Endothelial cell of umbilical vein (primary cell): ENCODE data around the gene MUL1. TPM values are rescaled to one million over a fixed set of nuclear protein-coding genes. Genes with fewer than 3 reads are reported as not detected.

Source experiments
- BruUV-seq: library from RNA; stranded (reverse); fragments of 400-500 nt; replicated peaks from 2 replicates; lab custom pipeline; 2021; lab: Mats Ljungman, UMichigan
- CTCF ChIA-PET: fragments of 300-600, 350-600 bp; sonication (Branson Sonifier 250); formaldehyde crosslinking; loops from one replicate; lab custom pipeline; 2021; ENCODE audit warnings: antibody characterized with exemption, inconsistent platforms; lab: Charles Lee
- POLR2A ChIA-PET: fragments of 300-600, 350-600 bp; sonication (Branson Sonifier 250); formaldehyde crosslinking; loops from one replicate; lab custom pipeline; 2021; ENCODE audit warnings: antibody characterized with exemption, inconsistent platforms; lab: Charles Lee
- DNase-seq: peaks from one replicate; pipeline ENCODE4 v3.0.0-alpha.2; 2011; ENCODE audit warnings: low read depth, low spot score
- FAIRE-seq: peaks from 2 replicates; lab custom pipeline; 2011; peaks lifted over from hg19 to GRCh38; lab: Jason Lieb, UNC
- H2AFZ ChIP-seq: 2 replicates; pipeline ENCODE4 v1.6.0; 2012; ENCODE audit warnings: low read depth, low read length, control low read depth, inconsistent platforms
- H3K27ac ChIP-seq: 2 replicates; pipeline ENCODE4 v1.5.1; 2011; ENCODE audit warnings: low read depth, mild to moderate bottlenecking, control low read depth, low read length, moderate library complexity; ENCODE audit not compliant: insufficient read depth
- H3K27me3 ChIP-seq, 2 experiments: 2 replicates each; pipeline versions ENCODE4 v1.6.0 to v1.6.1; 2011; ENCODE audit warnings: low read length in 2 of 2, mixed read lengths in 1 of 2; ENCODE audit not compliant: control insufficient read depth in 2 of 2, insufficient read depth in 2 of 2
- H3K36me3 ChIP-seq, 2 experiments: 2 replicates in 1 of 2; 3 replicates in 1 of 2; pipeline ENCODE4 v1.5.1; 2011; ENCODE audit warnings: low read length in 2 of 2, mild to moderate bottlenecking in 1 of 2, moderate library complexity in 1 of 2; ENCODE audit not compliant: control insufficient read depth in 2 of 2, insufficient read depth in 2 of 2; ENCODE audit errors: extremely low read depth in 1 of 2
- H3K4me1 ChIP-seq: 3 replicates; pipeline ENCODE4 v1.5.1; 2011; ENCODE audit warnings: mild to moderate bottlenecking, low read length; ENCODE audit not compliant: control insufficient read depth, insufficient read depth; ENCODE audit errors: extremely low read depth
- H3K4me2 ChIP-seq: 2 replicates; pipeline ENCODE4 v1.6.1; 2011; ENCODE audit warnings: low read length, control low read depth, mixed read lengths; ENCODE audit not compliant: insufficient read depth
- H3K4me3 ChIP-seq, 3 experiments: fragments of 200-600 bp in 1 of 3; sonication (generic), shearing (Covaris generic) in 1 of 3; replicated peaks in 1 of 3; 2 replicates each; pipeline ENCODE4 v1.5.1; 2011 to 2016; ENCODE audit warnings: control low read depth in 3 of 3, low read length in 3 of 3, mild to moderate bottlenecking in 2 of 3, inconsistent platforms in 1 of 3, low read depth in 1 of 3, moderate library complexity in 1 of 3; ENCODE audit not compliant: insufficient read depth in 1 of 3
- H3K79me2 ChIP-seq: 2 replicates; pipeline ENCODE4 v1.6.0; 2012; ENCODE audit warnings: low read length, inconsistent platforms; ENCODE audit not compliant: control insufficient read depth, insufficient read depth
- H3K9ac ChIP-seq: replicated peaks from 2 replicates; pipeline ENCODE3; 2011; ENCODE audit warnings: low read length, control low read depth; ENCODE audit not compliant: insufficient read depth; ENCODE audit errors: extremely low read depth
- H3K9me1 ChIP-seq: replicated peaks from 3 replicates; pipeline ENCODE4 v1.6.0; 2011; ENCODE audit warnings: mild to moderate bottlenecking, low read length; ENCODE audit not compliant: control insufficient read depth, insufficient read depth; ENCODE audit errors: extremely low read depth
- H3K9me3 ChIP-seq: replicated peaks from 2 replicates; pipeline ENCODE4 v1.5.1; 2012; ENCODE audit warnings: low read length, inconsistent platforms; ENCODE audit not compliant: control insufficient read depth, insufficient read depth
- H4K20me1 ChIP-seq: replicated peaks from 2 replicates; pipeline ENCODE3; 2011; ENCODE audit warnings: mild to moderate bottlenecking, low read length; ENCODE audit not compliant: control insufficient read depth, insufficient read depth; ENCODE audit errors: extremely low read depth
- EZH2 ChIP-seq: IDR thresholded peaks from 2 replicates; pipeline ENCODE4 v1.6.1; 2012; ENCODE audit warnings: borderline replicate concordance, low read depth, mild to moderate bottlenecking, moderate library complexity, low read length, inconsistent platforms; ENCODE audit not compliant: severe bottlenecking
- FOS ChIP-seq: IDR thresholded peaks from 2 replicates; pipeline ENCODE4 v1.6.1; 2011; ENCODE audit warnings: mild to moderate bottlenecking, low read length, moderate library complexity, borderline replicate concordance; ENCODE audit not compliant: insufficient read depth
- GATA2 ChIP-seq: IDR thresholded peaks from 2 replicates; pipeline ENCODE4 v1.7.0; 2011; ENCODE audit warnings: low read depth, mild to moderate bottlenecking, moderate library complexity, mixed read lengths, low read length; ENCODE audit not compliant: insufficient read length, insufficient read depth
- MYC ChIP-seq: IDR thresholded peaks from one replicate; pipeline ENCODE4 v1.6.1; 2011; ENCODE audit warnings: mild to moderate bottlenecking, low read depth, low read length
- POLR2A ChIP-seq: IDR thresholded peaks from 2 replicates; pipeline ENCODE4 v1.6.1; 2012; ENCODE audit warnings: low read depth, mild to moderate bottlenecking, control low read depth, low read length
- POLR2AphosphoS5 ChIP-seq: IDR thresholded peaks from 2 replicates; pipeline ENCODE4 v1.6.1; 2012; ENCODE audit warnings: low read depth, mild to moderate bottlenecking, control low read depth, low read length, moderate library complexity; ENCODE audit not compliant: insufficient read depth
- dilution Hi-C: fragments of 300-500 bp; cut with MboI; formaldehyde crosslinking; loops from one replicate; pipeline ENCODE4 v1.15.0; 2019; ENCODE audit warnings: low sequenced_read_pairs; ENCODE audit not compliant: extremely low pct_ligation_motif_present
- intact Hi-C: fragments of 100-400 bp; cut with micrococcal nuclease; formaldehyde crosslinking; loops from one replicate; pipeline ENCODE4 v1.10.0; 2022
- polyA plus RNA-seq, 4 experiments: library from polyadenylated mRNA; depleted of rRNA in 3 of 4; stranded (reverse) in 3 of 4; unstranded in 1 of 4; fragments of >200 nt; gene quantifications; 2 replicates each; pipeline versions ENCODE4 v1.2.1 to v1.2.3, GENCODE V29; 2011 to 2012; ENCODE audit warnings: missing spikeins in 1 of 4
- total RNA-seq: library from RNA; stranded (reverse); gene quantifications from 2 replicates; pipeline ENCODE4 v1.2.3, GENCODE V29; 2021
- TF ChIP-seq, protein P1 (sequence below): IDR thresholded peaks from 2 replicates; pipeline ENCODE4 v1.6.1; 2011; ENCODE audit not compliant: insufficient read depth, insufficient read length

MUL1 gene
- total and polyA plus RNA-seq, 2 donors (not counting 3 experiments of a cell fraction or from before 2014, with no cell fraction given): 28.3 to 29.5 TPM

DNA sequence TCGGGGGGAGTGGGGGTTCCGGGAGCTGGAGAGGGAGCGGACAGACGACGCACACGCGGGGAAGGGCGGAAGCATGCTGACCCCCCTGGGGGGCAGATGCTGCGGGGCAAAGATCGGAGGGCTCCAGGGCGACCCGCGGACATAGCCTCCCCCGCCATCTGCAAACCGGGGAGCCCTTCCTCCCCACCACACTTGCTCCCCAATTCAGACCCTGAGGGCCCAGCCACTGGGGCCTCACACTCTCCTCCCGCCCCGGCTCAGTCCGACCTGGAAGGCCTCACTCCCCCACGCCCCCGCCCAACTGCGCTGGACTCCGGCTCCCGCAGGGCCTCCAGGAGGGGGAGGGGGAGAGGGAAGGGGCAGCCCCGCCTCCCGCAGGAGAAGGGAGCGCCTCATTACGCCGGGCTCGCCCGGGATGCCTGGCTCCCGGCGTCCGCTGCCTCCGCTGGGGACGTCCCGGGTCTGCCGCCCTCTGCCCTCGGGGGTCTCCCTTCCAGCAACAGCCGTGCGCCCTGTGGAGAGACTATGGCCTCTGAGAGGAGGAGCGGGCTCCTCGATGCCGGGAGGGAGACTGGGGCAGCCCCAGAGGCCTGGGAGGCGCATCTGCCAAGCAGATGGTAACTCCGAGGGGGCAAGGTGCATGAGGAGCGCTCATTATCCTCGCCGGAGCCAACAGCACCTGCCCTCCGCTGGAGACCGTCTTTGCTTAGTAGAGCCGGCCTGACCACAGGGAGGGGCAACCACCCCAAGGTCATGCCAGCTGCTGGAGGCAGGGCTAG is 21.3 kb downstream of the MUL1 start:
- FAIRE-seq: no peak

More for the DNA sequence above, 21.3 kb downstream of the MUL1 start:
- BruUV-seq: no TSS peak
- peaks cover 0 to 3% of the 10 kb centered on the region in 2 experiments for H3K27me3 ChIP-seq
- intact Hi-C loops (loop anchor here (1.0 to 5.0 kb wide), 2 partner anchors 8 to 1174 kb away; partner anchors contain the start of genes AKR7A2 and SLC66A1), dilution Hi-C loops (no loop called here)
- H3K27ac ChIP-seq: no peak overlapping the region
- peak overlapping the region; percentile 70 for H2AFZ ChIP-seq
- TF ChIP-seq GATA2 (no peak), POLR2AphosphoS5 (no peak), MYC (no peak), POLR2A (peak; percentile 35), EZH2 (no peak), FOS (no peak)
- TF ChIP-seq, protein P1, sequence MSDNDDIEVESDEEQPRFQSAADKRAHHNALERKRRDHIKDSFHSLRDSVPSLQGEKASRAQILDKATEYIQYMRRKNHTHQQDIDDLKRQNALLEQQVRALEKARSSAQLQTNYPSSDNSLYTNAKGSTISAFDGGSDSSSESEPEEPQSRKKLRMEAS: no peak
- no peaks in the 10 kb centered on the region for H4K20me1 ChIP-seq
- H3K9me3 ChIP-seq: no peaks in the 10 kb centered on the region
- H3K79me2 ChIP-seq: no peaks in the 10 kb centered on the region
- no peaks in the 10 kb centered on the region for H3K36me3 ChIP-seq
- no peaks in the 10 kb centered on the region for H3K9me1 ChIP-seq
- H3K4me2 ChIP-seq: peak overlapping the region; percentile 76
- ChIA-PET CTCF (interaction anchor here (0.6 to 6.2 kb wide), 5 partner anchors 7 to 274 kb away, joined by 3 to 45 read pairs (median 3); no protein-coding TSS in a partner anchor), POLR2A (interaction anchor here (1.2 kb wide), 1 partner anchor 8 kb away, joined by 4 read pairs; no protein-coding TSS in a partner anchor)
- H3K4me1 ChIP-seq: peaks cover 12% of the 10 kb centered on the region
- peak overlapping the region; percentile 65 for H3K9ac ChIP-seq
- DNase-seq: peak; percentile 42
- H3K4me3 ChIP-seq: peak overlapping the region; percentile 42 to 54 (median 47)
